GM12878 (cell line): ENCODE data around the gene SLC25A27. TPM values are rescaled to one million over a fixed set of nuclear protein-coding genes. Genes with fewer than 3 reads are reported as not detected.

Experiments used
- ATAC-seq: fragments of 200-7000 bp; cut with Tn5 transposase; 3 replicates; pipeline ENCODE4 v1.9.1; 2020; ENCODE audit warnings: mild to moderate bottlenecking, moderate library complexity
- BruUV-seq: library from RNA; stranded (reverse); fragments of 400-500 nt; replicated peaks from 2 replicates; lab custom pipeline; 2021; lab: Mats Ljungman, UMichigan
- CTCF ChIA-PET: fragments of 300-600 bp; sonication (Branson Sonifier 250); formaldehyde crosslinking; extraction: SDS; loops from one replicate; lab custom pipeline; 2021; ENCODE audit warnings: inconsistent platforms; lab: Yijun Ruan, JAX
- POLR2A ChIA-PET: fragments of 350-600 bp; formaldehyde crosslinking; extraction: SDS; loops from one replicate; lab custom pipeline; 2021; ENCODE audit warnings: inconsistent platforms; lab: Charles Lee
- RAD21 ChIA-PET: fragments of 300-600 bp; sonication (Branson Sonifier 250); formaldehyde crosslinking; loops from one replicate; lab custom pipeline; 2023; ENCODE audit warnings: antibody characterized with exemption; ENCODE audit not compliant: unreplicated experiment; lab: Charles Lee
- SMC1A ChIA-PET: fragments of 300-600 bp; sonication (Branson Sonifier 250); formaldehyde crosslinking; loops from one replicate; lab custom pipeline; 2023; ENCODE audit not compliant: unreplicated experiment, uncharacterized antibody; lab: Charles Lee
- DNase-seq: peaks from one replicate; pipeline ENCODE4 v3.0.0-alpha.2; 2011; ENCODE audit warnings: low read depth, low spot score
- FAIRE-seq: peaks from 3 replicates; lab custom pipeline; 2011; peaks lifted over from hg19 to GRCh38; lab: Jason Lieb, UNC
- H2AFZ ChIP-seq: 2 replicates; pipeline ENCODE4 v1.6.0; 2011; ENCODE audit warnings: low read depth, low read length, control low read depth; ENCODE audit not compliant: control insufficient read depth
- H3K27ac ChIP-seq: 2 replicates; pipeline ENCODE4 v1.5.1; 2011; ENCODE audit warnings: control low read depth; ENCODE audit not compliant: control insufficient read depth, insufficient read depth
- H3K27me3 ChIP-seq, 2 experiments: replicated peaks in 1 of 2; 2 replicates each; pipeline versions ENCODE4 v1.6.0 to v1.6.1; 2011; ENCODE audit warnings: low read length in 1 of 2; ENCODE audit not compliant: control insufficient read depth in 2 of 2, insufficient read depth in 2 of 2
- H3K36me3 ChIP-seq, 2 experiments: 2 replicates each; pipeline ENCODE4 v1.5.1; 2011; ENCODE audit warnings: low read length in 1 of 2; ENCODE audit not compliant: control insufficient read depth in 2 of 2, insufficient read depth in 2 of 2
- H3K4me1 ChIP-seq: 2 replicates; pipeline ENCODE4 v1.6.1; 2011; ENCODE audit warnings: mild to moderate bottlenecking, low read length, moderate library complexity, mixed read lengths; ENCODE audit not compliant: control insufficient read depth, insufficient read depth
- H3K4me2 ChIP-seq: 2 replicates; pipeline ENCODE4 v1.6.0; 2011; ENCODE audit warnings: control low read depth; ENCODE audit not compliant: control insufficient read depth, insufficient read depth
- H3K4me3 ChIP-seq: fragments of 200-600 bp; sonication (generic); 2 replicates; pipeline ENCODE4 v1.5.1; 2016
- H3K79me2 ChIP-seq: 2 replicates; pipeline ENCODE4 v1.6.0; 2011; ENCODE audit warnings: low read length; ENCODE audit not compliant: control insufficient read depth, insufficient read depth
- H3K9ac ChIP-seq: 2 replicates; pipeline ENCODE4 v1.8.0; 2011; ENCODE audit warnings: low read length, control low read depth, mixed read lengths; ENCODE audit not compliant: control insufficient read depth, insufficient read depth
- H3K9me3 ChIP-seq: replicated peaks from 3 replicates; pipeline ENCODE4 v1.5.1; 2011; ENCODE audit warnings: mild to moderate bottlenecking, low read length; ENCODE audit not compliant: control insufficient read depth, insufficient read depth
- H4K20me1 ChIP-seq: 2 replicates; pipeline ENCODE4 v1.6.0; 2011; ENCODE audit not compliant: control insufficient read depth, insufficient read depth
- ETV6 ChIP-seq, 2 experiments: fragments of 450-650 bp in 1 of 2; IDR thresholded peaks in 1 of 2; conservative IDR thresholded peaks in 1 of 2; 2 replicates each; pipeline ENCODE4 v1.6.1; 2014; ENCODE audit warnings: antibody characterized with exemption in 1 of 2, borderline replicate concordance in 1 of 2, low read depth in 1 of 2, mild to moderate bottlenecking in 1 of 2, moderate library complexity in 1 of 2
- GATAD2B ChIP-seq: fragments of 450-650 bp; conservative IDR thresholded peaks from 2 replicates; pipeline ENCODE4 v1.6.1; 2017; ENCODE audit warnings: low read depth, mild to moderate bottlenecking, moderate library complexity
- JUND ChIP-seq: IDR thresholded peaks from 2 replicates; pipeline ENCODE4 v1.6.1; 2012; ENCODE audit warnings: low read depth, mild to moderate bottlenecking, low read length, improper control_type of control experiment, moderate library complexity
- NBN ChIP-seq: fragments of 450-650 bp; IDR thresholded peaks from 2 replicates; pipeline ENCODE4 v1.6.1; 2016
- NR2F1 ChIP-seq: fragments of 450-650 bp; conservative IDR thresholded peaks from 2 replicates; pipeline ENCODE4 v1.6.1; 2017; ENCODE audit warnings: mild to moderate bottlenecking
- PBX3 ChIP-seq: IDR thresholded peaks from 2 replicates; pipeline ENCODE4 v1.6.1; 2011; ENCODE audit warnings: mild to moderate bottlenecking, low read depth, low read length, moderate library complexity; ENCODE audit not compliant: insufficient replicate concordance
- POLR2AphosphoS2 ChIP-seq: IDR thresholded peaks from 2 replicates; pipeline ENCODE4 v1.6.1; 2011; ENCODE audit warnings: low read depth, mild to moderate bottlenecking, low read length, improper control_type of control experiment, moderate library complexity
- SPI1 ChIP-seq: IDR thresholded peaks from 2 replicates; pipeline ENCODE4 v1.6.1; 2011; ENCODE audit warnings: low read depth, mild to moderate bottlenecking, low read length, moderate library complexity, borderline replicate concordance; ENCODE audit not compliant: insufficient read depth
- SREBF2 ChIP-seq: IDR thresholded peaks from 2 replicates; pipeline ENCODE4 v1.6.1; 2012; ENCODE audit warnings: mild to moderate bottlenecking, low read length
- TBL1XR1 ChIP-seq: IDR thresholded peaks from 2 replicates; pipeline ENCODE4 v1.6.1; 2012; ENCODE audit warnings: low read depth, low read length, improper control_type of control experiment
- YBX1 ChIP-seq: fragments of 450-650 bp; IDR thresholded peaks from 2 replicates; pipeline ENCODE4 v1.6.1; 2016; ENCODE audit warnings: antibody characterized with exemption
- ZBTB4 ChIP-seq: fragments of 450-650 bp; formaldehyde crosslinking; IDR thresholded peaks from 2 replicates; pipeline ENCODE4 v1.4.0; 2022; ENCODE audit warnings: mild to moderate bottlenecking, moderate library complexity
- ZBTB40 ChIP-seq: fragments of 450-650 bp; IDR thresholded peaks from 2 replicates; pipeline ENCODE4 v1.6.1; 2016; ENCODE audit warnings: mild to moderate bottlenecking, moderate library complexity, borderline replicate concordance
- ZNF207 ChIP-seq: fragments of 450-650 bp; IDR thresholded peaks from 2 replicates; pipeline ENCODE4 v1.6.1; 2014; ENCODE audit warnings: antibody characterized with exemption, mild to moderate bottlenecking, borderline replicate concordance
- ZNF24 ChIP-seq: fragments of 450-650 bp; IDR thresholded peaks from 2 replicates; pipeline ENCODE4 v1.6.1; 2017; ENCODE audit warnings: antibody characterized with exemption, mild to moderate bottlenecking
- ZZZ3 ChIP-seq: IDR thresholded peaks from 2 replicates; pipeline ENCODE4 v1.6.1; 2011; ENCODE audit warnings: low read depth; ENCODE audit not compliant: control insufficient read depth, insufficient read length
- WGBS: methylation state at CpG from one replicate; pipeline ENCODE4 v1.1.6; 2016; ENCODE audit warnings: low lambda C conversion rate; ENCODE audit not compliant: insufficient replicate concordance, insufficient coverage; ENCODE audit errors: missing lambda C conversion rate; 5-methylcytosine and 5-hydroxymethylcytosine counted together
- in situ Hi-C: fragments of 300-500 bp; cut with MboI; formaldehyde crosslinking; loops from 9 replicates; pipeline ENCODE4 v1.14.3; 2018; ENCODE audit warnings: mixed read lengths
- intact Hi-C: fragments of 100-400 bp; cut with micrococcal nuclease; formaldehyde crosslinking; loops from one replicate; pipeline ENCODE4 v1.14.2; 2022; ENCODE audit not compliant: unreplicated experiment
- polyA plus RNA-seq, 11 experiments: library from polyadenylated mRNA; depleted of rRNA in 4 of 11; unstranded in 6 of 11; stranded (reverse) in 5 of 11; fragments of >200 nt; fragmentation: Nextera tagmentation in 4 of 11; fragmentation: Illumina TruSeq in 1 of 11; extraction: Ambion mirVana in 4 of 11; extraction: Trizol in 1 of 11; gene quantifications; 1 replicate in 1 of 11; 2 replicates in 10 of 11; pipeline versions ENCODE4 v1.2.1 to v1.2.3, GENCODE V29; 2011 to 2016; ENCODE audit warnings: inconsistent platforms in 2 of 11, missing spikeins in 2 of 11, low read depth in 1 of 11
- total RNA-seq, 4 experiments: library from RNA; depleted of rRNA in 3 of 4; stranded (reverse); fragments of >200 nt in 3 of 4; fragmentation: Illumina TruSeq in 1 of 4; extraction: Trizol in 1 of 4; gene quantifications; 2 replicates each; pipeline versions ENCODE4 v1.2.1 to v1.2.3, GENCODE V29; 2013 to 2021

SLC25A27 gene
- total and polyA plus RNA-seq, 10 of the 15 experiments (the other 5 are each of a cell fraction or from before 2014, with no cell fraction given), result not detected

- Histone ChIP-seq H4K20me1 (no peaks in the 10 kb centered on the region), H3K36me3 (no peaks in the 10 kb centered on the region), H3K9ac (no peak overlapping the region), H3K4me1 (no peaks in the 10 kb centered on the region), H3K79me2 (no peaks in the 10 kb centered on the region), H3K27me3 (peaks cover 0 to 2% of the 10 kb centered on the region in 2 experiments; a peak in 2 of 4 replicates), H3K9me3 (no peaks in the 10 kb centered on the region), H3K27ac (no peak overlapping the region), H3K4me2 (no peak overlapping the region), H2AFZ (no peak overlapping the region), H3K4me3 (no peak overlapping the region)
- WGBS, result 25% methylated on average over 1 of the region's 1 CpG
- RAD21 ChIA-PET, result no interaction called here
- ATAC-seq, result no peak
- no peak for DNase-seq
- CTCF ChIA-PET, result interaction anchor here (0.6 kb wide), 1 partner anchor 265 kb away, joined by 3 read pairs; no protein-coding TSS in a partner anchor
- POLR2A ChIA-PET, result no interaction called here
- SMC1A ChIA-PET, result interaction anchor here (0.7 to 1.3 kb wide), 2 partner anchors 214 to 411 kb away, joined by 3 read pairs; no protein-coding TSS in a partner anchor
- FAIRE-seq, result no peak
- in situ Hi-C loops (loop anchor here (5.0 to 25.0 kb wide), 3 partner anchors 205 to 545 kb away; no protein-coding TSS in a partner anchor), intact Hi-C loops (no loop called here)
- no TSS peak for BruUV-seq
- TF ChIP-seq ZNF207 (no peak), GATAD2B (no peak), TBL1XR1 (no peak), JUND (no peak), PBX3 (no peak), ETV6 (conservative IDR thresholded peaks at IDR 0.05 in 1 of 2, IDR thresholded peaks at IDR 0.05 in 1 of 2; ENCODE audit: borderline replicate concordance in 1 of 2, low read depth in 1 of 2) (no peak), POLR2AphosphoS2 (no peak), ZZZ3 (no peak), ZBTB4 (CRISPR knock-in tag) (no peak), SREBF2 (no peak), SPI1 (no peak), NBN (no peak), ZNF24 (no peak), YBX1 (no peak), ZBTB40 (no peak), NR2F1 (no peak)
Observed at GRCh38 chr6:46632053-46632452, 20.7 kb upstream of the SLC25A27 start.
